ENCODE measurements around the gene SRC. TPM values are rescaled to one million over a fixed set of nuclear protein-coding genes. Genes with fewer than 3 reads are reported as not detected.
"Not testable (repeated sequence)": the region's sequence is repeated elsewhere in the genome, so short reads cannot be mapped to it uniquely, and the experiment has no call there.

SRC gene
- total RNA-seq, 1 experiment from 2014 or later, result 7.2 TPM

DNA sequence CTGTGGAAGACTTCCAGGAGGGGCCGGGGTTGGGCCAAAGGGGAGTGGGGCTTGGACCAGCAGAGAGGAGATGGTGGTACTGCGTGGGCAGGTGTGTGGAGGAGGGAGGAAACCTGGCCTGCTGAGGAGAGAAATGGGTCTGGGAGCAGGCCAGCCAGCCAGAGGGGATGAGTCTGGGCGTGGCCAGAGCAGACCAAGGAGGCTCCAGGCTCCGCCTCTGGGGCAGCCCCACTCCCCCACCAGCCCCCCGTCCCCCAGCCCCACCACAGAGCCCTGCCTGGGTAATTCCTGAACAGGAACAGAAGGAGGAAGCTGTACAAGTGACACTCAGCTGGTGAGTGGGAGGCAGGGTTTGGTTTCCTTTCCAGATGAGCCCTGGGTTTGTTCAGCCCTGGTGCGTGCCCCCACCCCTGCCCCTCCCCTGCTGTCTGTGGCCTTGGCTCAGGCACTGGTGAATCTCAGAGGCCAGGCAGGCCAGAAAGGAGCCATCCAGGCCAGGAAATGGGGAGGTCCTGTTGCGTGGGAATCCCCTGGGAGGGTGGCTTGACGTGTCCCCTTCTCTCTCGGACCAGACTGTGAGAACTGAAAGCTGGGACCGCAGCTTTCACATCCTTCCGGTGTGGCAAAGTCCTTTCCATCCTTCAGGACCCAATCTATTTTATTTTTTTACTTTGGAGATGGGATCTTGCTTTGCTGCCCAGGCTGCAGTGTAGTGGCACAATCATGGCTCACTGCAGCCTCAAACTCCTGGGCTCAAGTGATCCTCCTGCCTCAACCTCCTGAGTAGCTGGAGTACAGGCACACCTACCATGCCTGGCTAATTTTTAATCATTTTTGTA, 9.4 kb upstream of the SRC start:
- DNase-seq (ENCODE audit: low spot score), result no peak

DNA sequence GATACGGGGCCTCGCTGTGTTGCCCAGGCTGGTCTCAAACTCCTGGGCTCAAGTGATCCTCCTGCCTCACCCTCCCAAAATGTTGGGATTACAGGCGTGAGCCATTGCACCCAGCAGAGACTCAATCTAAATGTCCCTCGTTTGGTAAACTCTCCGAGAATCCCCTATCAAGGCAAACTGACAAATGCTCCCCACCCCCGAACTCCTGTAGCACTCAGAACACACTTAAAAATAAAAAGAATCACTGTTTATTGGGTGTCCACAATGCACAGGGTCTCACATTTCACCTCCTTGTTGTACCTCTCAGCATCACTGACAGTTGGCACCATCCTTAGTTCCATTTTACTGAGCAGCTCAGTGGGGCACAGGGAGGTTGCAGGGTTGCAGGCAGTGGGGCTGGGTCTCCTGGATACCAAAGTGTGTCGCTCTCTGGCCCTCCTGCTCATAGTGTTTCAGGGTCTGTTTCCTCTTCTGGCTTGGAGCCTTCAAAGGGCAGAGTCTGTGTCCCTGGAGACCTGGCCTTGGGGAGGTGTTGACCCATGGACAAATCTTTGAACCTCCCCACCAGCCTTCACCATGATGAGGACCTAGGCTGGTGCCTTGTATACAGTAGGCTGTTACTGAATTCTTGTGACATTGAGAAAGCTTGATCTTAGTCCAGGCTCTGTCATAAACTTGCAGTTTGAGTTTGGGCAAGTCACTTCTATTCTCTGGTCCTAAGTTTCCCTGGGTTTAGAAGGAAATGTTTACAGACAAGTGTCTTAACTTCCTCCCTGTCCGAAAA, 8.5 kb upstream of the SRC start:
- DNase-seq (ENCODE audit: low spot score), result no peak

DNA sequence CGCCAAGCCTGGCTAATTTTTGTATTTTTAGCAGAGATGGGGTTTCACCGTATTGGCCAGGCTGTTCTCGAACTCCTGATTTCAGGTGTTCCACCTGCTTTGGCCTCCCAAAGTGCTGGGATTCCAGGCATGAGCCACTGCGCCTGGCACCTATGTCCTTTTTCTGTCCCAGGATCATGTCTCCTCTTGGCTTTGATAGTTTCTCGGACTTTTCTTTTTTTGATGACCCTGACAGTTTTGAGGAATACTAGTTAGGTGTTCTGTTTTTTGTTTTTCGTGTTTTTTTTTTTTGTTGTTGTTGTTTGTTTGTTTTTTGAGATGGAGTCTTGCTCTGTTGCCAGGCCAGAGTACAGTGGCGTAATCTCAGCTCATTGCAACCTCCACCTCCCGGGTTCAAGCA, 7.6 kb upstream of the SRC start:
- not testable (repeated sequence) for DNase-seq (ENCODE audit: low spot score)

DNA sequence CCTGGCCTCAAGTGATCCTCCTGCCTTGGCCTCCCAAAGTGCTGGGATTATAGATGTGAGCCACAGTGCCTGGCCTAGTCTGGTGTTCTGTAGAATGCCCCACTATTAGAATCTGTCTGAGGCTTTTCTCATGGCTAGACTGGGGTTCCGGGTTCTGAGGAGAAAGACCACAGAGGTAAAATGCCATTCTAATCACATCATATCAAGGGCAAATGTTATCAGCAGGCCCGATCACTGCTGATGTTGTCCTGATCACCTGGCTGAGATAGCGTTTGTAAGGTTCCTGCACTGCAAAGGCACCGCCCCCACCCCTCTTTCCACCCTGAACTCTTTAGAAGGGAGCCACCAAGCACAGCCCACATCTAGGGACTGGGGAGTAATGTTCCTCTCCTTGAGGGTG, 6.7 kb upstream of the SRC start:
- no peak for DNase-seq (ENCODE audit: low spot score)

GRCh38 chr20:37339764-37340109, 6.2 kb upstream of the SRC start:
- not testable (repeated sequence) for DNase-seq (ENCODE audit: low spot score)

- no peak for DNase-seq (ENCODE audit: low spot score)
These were observed 4.9 kb upstream of the SRC start for GRCh38 chr20:37340998-37341397.

GRCh38 chr20:37341632-37342031, 4.3 kb upstream of the SRC start:
- no peak for DNase-seq (ENCODE audit: low spot score)

DNA sequence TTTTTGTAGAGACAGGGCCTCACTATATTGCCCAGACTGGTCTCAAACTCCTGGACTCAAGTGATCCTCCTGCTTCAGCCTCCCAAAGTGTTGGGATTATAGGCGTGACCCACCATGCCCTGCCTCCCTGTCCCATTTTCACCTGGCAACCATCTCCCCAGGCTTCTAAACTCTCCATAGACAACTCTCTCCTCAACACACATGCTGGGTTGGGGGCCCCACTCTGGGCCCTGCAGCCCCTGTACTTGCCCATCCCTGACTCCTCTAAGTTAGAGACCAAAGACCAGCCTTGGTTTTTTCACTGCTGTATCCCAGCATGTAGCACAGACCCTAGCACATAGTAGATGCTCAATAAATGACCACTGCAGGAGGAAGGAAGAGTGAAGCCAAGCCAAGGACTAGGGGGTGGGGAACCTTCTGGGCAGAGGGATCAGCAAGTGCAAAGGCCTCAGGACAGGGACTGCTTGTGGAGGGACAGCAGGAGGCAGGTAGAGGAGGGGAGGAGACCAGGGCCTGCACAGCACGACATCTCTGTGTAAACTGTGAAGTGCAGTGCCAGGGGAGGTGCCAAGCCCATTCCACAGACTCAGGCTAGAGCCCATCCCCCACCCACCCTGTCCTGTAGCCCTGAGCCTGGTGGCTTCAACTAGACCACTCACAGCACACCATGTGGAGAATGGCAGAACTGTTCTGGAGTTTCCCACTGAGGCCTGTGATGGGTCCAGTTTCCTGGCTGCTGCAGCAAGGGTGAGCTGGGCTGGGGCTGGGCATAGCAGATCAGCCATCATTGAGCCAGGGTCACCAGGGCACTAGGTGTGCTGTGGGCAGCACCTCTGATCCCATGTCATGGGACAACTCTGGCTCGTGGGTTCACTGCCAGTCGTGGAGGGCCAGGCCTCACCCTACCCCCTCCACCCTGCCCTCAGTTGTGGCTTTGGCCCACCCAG, 3.4 kb upstream of the SRC start:
- DNase-seq (ENCODE audit: low spot score), result no peak

DNA sequence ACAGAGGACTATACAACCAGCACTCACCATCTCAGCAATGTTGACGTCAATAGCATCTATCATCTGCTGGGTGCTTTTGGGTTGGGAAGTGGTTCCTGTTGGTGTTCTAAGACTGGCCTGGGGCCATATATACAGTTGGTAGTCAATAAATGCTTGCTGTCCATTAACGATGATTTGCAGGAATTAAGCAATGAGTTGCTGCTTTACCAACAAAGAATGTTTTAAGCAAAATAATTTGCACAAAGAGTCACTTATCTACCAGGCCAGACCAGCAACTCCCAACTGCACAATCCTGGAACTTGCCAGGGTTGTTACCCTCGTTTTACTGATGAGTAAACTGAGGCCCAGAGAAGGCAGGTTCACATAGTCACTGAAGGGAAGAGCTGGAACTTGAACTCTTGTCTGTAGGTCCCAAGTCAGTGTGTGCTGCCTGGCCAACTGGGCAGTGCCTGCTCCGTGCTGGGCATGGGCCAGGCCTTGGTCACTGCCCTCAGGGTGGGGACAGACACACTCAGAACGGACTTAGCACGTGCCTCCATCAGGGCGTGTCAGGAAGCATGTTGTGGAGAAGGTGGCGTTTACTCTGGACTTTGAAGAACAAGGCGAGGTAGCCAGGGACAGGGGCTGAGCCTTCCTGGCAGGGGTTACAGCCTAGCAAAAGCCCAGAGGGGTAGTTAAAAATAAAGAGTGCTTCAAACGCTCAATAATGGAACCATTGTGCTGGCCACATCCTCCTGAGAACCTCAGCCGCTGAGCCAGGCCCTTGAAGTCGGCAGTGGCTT, 2.5 kb upstream of the SRC start:
- DNase-seq (ENCODE audit: low spot score), result no peak

DNA sequence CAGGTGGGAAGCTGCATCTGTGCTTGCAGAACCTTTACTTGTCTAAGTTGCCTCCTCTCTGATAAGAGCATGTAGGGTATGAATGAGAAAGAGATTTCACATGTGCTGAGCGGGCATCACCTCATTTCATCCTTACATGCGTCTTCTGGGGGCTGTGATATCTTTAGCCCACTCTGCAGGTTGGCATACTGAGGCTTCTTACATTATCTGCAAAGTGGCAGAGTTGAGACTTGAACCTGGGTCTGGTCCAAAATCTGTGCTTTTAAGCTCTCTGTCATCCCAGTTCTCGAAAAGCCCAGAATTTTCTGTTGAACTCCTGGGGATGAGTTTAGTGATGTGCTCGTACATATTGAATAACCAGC, 2.0 kb upstream of the SRC start:
- no peak for DNase-seq (ENCODE audit: low spot score)

DNA sequence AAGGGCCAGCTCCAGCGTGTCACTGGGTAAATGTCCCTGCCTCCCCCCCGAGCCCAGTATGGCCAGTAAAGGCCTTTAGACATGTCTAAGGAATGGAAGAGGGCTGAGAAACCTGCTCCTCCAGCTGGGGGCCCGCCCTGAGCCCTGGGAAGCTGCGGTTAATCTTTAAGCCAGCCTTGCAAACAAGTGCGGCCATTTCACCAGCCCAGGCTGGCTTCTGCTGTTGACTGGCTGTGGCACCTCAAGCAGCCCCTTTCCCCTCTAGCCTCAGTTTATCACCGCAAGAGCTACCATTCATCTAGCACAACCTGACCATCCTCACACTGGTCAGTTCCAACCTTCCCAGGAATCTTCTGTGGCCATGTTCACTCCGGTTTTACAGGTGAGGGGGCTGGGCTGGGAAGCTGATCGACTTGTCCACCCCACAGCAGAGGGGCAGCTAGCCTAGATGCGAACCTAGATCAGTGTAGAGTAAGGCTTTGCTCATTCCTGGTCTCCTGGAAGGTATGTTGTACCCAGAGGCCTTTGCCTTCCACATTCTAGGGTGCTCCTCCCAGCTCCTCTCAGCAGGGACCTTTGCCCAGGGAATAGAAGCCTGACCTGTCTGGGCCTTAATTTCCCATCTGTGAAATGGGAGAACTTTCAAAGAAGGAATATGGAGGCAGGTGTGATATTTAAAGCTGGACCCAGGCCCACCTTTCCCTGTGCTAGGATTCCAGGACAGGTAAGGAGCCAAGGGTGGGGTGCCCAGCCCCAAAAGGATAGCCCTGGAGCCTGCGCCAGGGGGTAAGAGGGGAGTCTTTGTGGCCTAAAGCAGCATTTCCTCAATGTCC, 1.2 kb upstream of the SRC start:
- no peak for DNase-seq (ENCODE audit: low spot score)

DNA sequence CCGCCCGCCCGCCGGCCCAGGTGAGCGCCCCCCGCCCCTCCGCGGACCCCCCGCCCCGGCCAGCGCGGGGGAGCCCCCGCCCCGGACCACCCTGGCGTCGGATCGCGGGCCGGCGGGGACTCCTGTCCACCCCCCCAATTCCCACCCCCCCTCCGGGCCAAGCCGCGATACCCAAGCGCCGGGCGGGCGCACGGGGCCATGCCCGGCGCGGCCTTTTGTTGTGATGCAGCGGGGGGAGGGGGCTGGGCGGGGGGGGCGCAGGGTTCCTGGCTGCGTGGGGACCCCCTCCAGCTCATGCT, 245 bp downstream of the SRC start:
- DNase-seq (ENCODE audit: low spot score), result no peak

DNA sequence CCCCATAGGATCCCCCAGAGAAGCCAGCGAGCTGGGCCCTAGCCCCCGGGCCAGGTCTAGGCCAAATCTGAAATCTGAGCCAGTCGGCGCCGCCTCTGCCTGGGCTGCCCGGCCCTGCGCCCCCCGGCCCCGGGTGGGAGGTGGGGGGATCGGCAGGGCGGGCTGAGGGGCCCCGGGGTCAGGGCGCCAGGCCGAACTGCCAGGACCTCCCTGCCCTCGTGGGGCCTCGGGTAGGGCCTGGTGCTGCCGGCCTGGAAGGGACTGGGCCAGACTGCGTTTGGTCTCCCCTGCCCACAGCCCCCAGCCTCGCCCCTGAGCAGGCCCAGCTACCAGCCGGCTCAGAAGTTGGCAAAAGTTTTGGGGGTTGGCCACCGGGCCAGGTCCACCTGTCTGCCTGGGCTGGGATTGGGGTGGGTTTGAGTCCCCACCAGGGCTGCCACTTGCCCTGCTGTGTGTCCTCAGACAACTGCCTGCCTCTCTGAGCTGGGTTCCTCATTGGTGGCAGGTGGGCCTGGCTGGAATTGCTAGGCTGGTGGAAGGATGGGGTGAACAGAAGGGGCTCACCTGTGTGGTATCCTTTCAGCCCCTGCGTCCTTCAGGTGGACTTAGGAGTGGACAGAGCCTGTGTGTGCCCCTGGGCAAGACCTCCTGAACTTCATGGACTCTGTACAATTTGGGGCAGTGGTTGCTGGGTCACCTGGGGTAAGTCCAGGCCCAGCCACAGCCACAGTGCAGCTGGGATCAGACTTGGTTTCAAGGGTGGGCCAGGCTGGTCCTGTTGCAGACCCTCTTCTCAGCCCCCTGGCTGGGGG, 801 bp downstream of the SRC start:
- no peak for DNase-seq (ENCODE audit: low spot score)

GRCh38 chr20:37347347-37347823, 1.4 kb downstream of the SRC start:
- DNase-seq (ENCODE audit: low spot score), result no peak

GRCh38 chr20:37347891-37348791, 2.2 kb downstream of the SRC start:
- no peak for DNase-seq (ENCODE audit: low spot score)

- DNase-seq (ENCODE audit: low spot score), result no peak
These were observed 3.0 kb downstream of the SRC start for GRCh38 chr20:37348792-37349516.

DNA sequence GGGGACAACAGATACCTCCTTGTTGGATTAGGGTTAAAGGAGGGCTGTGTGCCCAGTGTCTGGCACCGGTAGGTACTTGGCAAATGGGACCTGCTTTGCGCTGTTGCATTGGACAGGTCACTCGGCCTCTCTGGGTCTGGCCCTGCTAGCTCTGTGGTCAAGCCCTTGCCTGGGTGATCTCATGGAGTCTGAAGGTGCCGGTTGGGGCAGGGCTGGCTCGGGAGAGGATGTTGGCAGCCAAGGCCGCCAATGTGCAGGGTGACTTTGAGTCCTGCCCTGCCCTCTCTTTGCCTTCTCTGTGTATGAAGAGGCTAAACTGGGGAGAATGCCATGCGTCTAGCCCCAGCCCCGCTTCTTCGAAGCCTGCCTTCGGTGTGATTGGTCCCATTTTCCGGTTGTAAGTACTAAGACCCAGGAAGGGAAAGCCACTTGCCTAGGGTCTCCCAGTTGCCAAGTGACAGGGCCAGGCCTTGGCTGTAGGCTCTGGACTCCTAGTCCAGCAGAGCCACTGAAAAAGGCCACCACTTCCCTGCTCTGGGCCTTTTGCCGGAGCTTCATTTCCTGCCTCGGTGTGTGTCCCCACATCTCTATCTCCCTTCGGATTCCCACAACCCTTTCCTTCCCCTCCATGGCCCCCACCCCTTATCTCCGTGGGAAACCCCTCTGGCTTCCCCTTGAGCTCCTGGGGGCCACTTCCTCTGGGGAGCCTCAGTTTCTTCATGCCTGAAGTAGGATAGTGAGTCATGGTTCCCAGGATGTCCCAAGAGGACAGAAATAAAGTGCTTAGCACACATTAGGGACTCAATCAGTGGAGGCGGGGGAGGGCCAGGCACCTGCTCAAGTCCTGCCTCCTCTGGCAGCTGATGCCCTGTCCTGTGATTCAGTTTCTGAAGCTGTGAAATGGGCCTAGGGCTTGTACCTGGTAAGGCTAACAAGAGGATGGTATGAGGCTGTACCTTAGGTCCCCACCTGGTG, 3.9 kb downstream of the SRC start:
- no peak for DNase-seq (ENCODE audit: low spot score)
